SK-N-SH (cell line): Measurements from ENCODE around the gene RPS6KB2. TPM values are rescaled to one million over a fixed set of nuclear protein-coding genes. Genes with fewer than 3 reads are reported as not detected.

ENCODE experiments used
- CTCF ChIA-PET: fragments of 300-600, 350-600 bp; formaldehyde crosslinking; extraction: SDS; loops from one replicate; lab custom pipeline; 2021; lab: Yijun Ruan, JAX
- POLR2A ChIA-PET: fragments of 350-600 bp; sonication (Branson Sonifier 250); formaldehyde crosslinking; extraction: SDS; loops from one replicate; lab custom pipeline; 2020; ENCODE audit warnings: antibody characterized with exemption, inconsistent platforms; lab: Yijun Ruan, JAX
- DNase-seq: peaks from one replicate; pipeline ENCODE4 v3.0.0; 2012
- H2AFZ ChIP-seq: fragments of 200-600 bp; sonication (generic); 2 replicates; pipeline ENCODE4 v1.8.1; 2016; ENCODE audit warnings: antibody characterized with exemption, mild to moderate bottlenecking, low read depth
- H3F3A ChIP-seq: fragments of 200-600 bp; sonication (generic); replicated peaks from 2 replicates; pipeline ENCODE3; 2016; ENCODE audit warnings: antibody characterized with exemption, mild to moderate bottlenecking; ENCODE audit not compliant: insufficient read depth
- H3K27ac ChIP-seq, 2 experiments: fragments of 200-500 bp in 1 of 2; fragments of 200-600 bp in 1 of 2; sonication (Bioruptor generic) in 1 of 2; sonication (generic), shearing (Covaris generic) in 1 of 2; 2 replicates each; pipeline versions ENCODE4 v1.5.1 to v1.6.1; 2014 to 2016; ENCODE audit warnings: low read depth in 2 of 2, inconsistent platforms in 1 of 2, low read length in 1 of 2, mild to moderate bottlenecking in 1 of 2, mixed read lengths in 1 of 2
- H3K27me3 ChIP-seq: fragments of 200-600 bp; sonication (generic), shearing (Covaris generic); 2 replicates; pipeline ENCODE4 v1.6.1; 2016; ENCODE audit warnings: mixed run types; ENCODE audit not compliant: insufficient read depth
- H3K36me3 ChIP-seq, 2 experiments: fragments of 200-500 bp in 1 of 2; fragments of 200-600 bp in 1 of 2; sonication (Bioruptor generic) in 1 of 2; sonication (generic) in 1 of 2; replicated peaks in 1 of 2; 2 replicates each; pipeline versions ENCODE3 to v1.5.1; 2014 to 2016; ENCODE audit warnings: low read length in 1 of 2, mild to moderate bottlenecking in 1 of 2; ENCODE audit not compliant: insufficient read depth in 2 of 2, control insufficient read depth in 1 of 2
- H3K4me1 ChIP-seq, 2 experiments: fragments of 200-500 bp in 1 of 2; fragments of 200-600 bp in 1 of 2; sonication (Bioruptor generic) in 1 of 2; sonication (generic), shearing (Covaris generic) in 1 of 2; 2 replicates each; pipeline versions ENCODE4 v1.5.1 to v1.6.1; 2014 to 2016; ENCODE audit warnings: low read depth in 1 of 2, low read length in 1 of 2, mixed run types in 1 of 2; ENCODE audit not compliant: insufficient read depth in 2 of 2, control insufficient read depth in 1 of 2
- H3K4me2 ChIP-seq: fragments of 200-600 bp; sonication (generic), shearing (Covaris generic); 2 replicates; pipeline ENCODE4 v1.6.1; 2017; ENCODE audit warnings: mixed run types
- H3K4me3 ChIP-seq, 2 experiments: fragments of 200-500 bp in 1 of 2; fragments of 200-600 bp in 1 of 2; sonication (Bioruptor generic) in 1 of 2; sonication (generic), shearing (Covaris generic) in 1 of 2; 2 replicates each; pipeline versions ENCODE4 v1.5.1 to v1.8.1; 2014 to 2016; ENCODE audit warnings: low read depth in 2 of 2, inconsistent platforms in 1 of 2, low read length in 1 of 2, mild to moderate bottlenecking in 1 of 2, mixed read lengths in 1 of 2, moderate library complexity in 1 of 2
- H3K79me2 ChIP-seq: fragments of 200-600 bp; sonication (generic); 2 replicates; pipeline ENCODE4 v1.8.1; 2017; ENCODE audit warnings: mild to moderate bottlenecking; ENCODE audit not compliant: insufficient read depth
- H3K9ac ChIP-seq: fragments of 200-600 bp; sonication (generic); 2 replicates; pipeline ENCODE4 v1.6.1; 2017; ENCODE audit warnings: mixed run types
- H3K9me2 ChIP-seq: fragments of 200-600 bp; sonication (generic); 2 replicates; pipeline ENCODE4 v1.6.1; 2017; ENCODE audit warnings: mixed run types
- H3K9me3 ChIP-seq: fragments of 200-600 bp; sonication (generic); 2 replicates; pipeline ENCODE4 v1.6.1; 2017; ENCODE audit warnings: mixed run types, mild to moderate bottlenecking, moderate library complexity
- H4K20me1 ChIP-seq: fragments of 200-600 bp; sonication (generic); 2 replicates; pipeline ENCODE4 v1.6.1; 2017; ENCODE audit warnings: mild to moderate bottlenecking, mixed run types; ENCODE audit not compliant: insufficient read depth
- CTCF ChIP-seq: fragments of 200-600 bp; sonication (generic); IDR thresholded peaks from 2 replicates; pipeline ENCODE4 v1.6.1; 2017; ENCODE audit warnings: antibody characterized with exemption, mild to moderate bottlenecking, moderate library complexity
- EP300 ChIP-seq, 2 experiments: IDR thresholded peaks; 2 replicates each; pipeline versions ENCODE4 v1.4.0 to v1.6.1; 2012; ENCODE audit warnings: borderline replicate concordance in 1 of 2, low read depth in 1 of 2, low read length in 1 of 2
- FOXM1 ChIP-seq: IDR thresholded peaks from 2 replicates; pipeline ENCODE4 v1.4.0; 2012; ENCODE audit warnings: low read depth, mild to moderate bottlenecking
- JUND ChIP-seq: IDR thresholded peaks from 2 replicates; pipeline ENCODE4 v1.4.0; 2012
- MXI1 ChIP-seq: IDR thresholded peaks from 2 replicates; pipeline ENCODE4 v1.6.1; 2012; ENCODE audit warnings: mild to moderate bottlenecking, low read depth, low read length, improper control_type of control experiment
- PBX3 ChIP-seq: IDR thresholded peaks from 2 replicates; pipeline ENCODE4; 2012
- REST ChIP-seq: IDR thresholded peaks from 2 replicates; pipeline ENCODE4 v1.6.1; 2012; ENCODE audit warnings: mild to moderate bottlenecking, low read depth, low read length, moderate library complexity
- RXRA ChIP-seq: IDR thresholded peaks from 2 replicates; pipeline ENCODE4 v1.4.0; 2012; ENCODE audit warnings: low read depth, mild to moderate bottlenecking, borderline replicate concordance
- SMC3 ChIP-seq: IDR thresholded peaks from 2 replicates; pipeline ENCODE4 v1.6.1; 2012; ENCODE audit warnings: low read depth, low read length, improper control_type of control experiment
- WGBS: methylation state at CpG from one replicate; pipeline ENCODE4 v1.1.6; 2017; ENCODE audit warnings: low lambda C conversion rate; 5-methylcytosine and 5-hydroxymethylcytosine counted together
- polyA plus RNA-seq, 3 experiments: library from polyadenylated mRNA; depleted of rRNA; stranded (reverse); fragments of >200 nt; gene quantifications; 2 replicates each; pipeline ENCODE4 v1.2.3, GENCODE V29; 2012

RPS6KB2 gene
- polyA plus RNA-seq, 1 of the 3 experiments (the other 2 are of a cell fraction) = 52.0 TPM

GRCh38 chr11:67438158-67438902 lies 10.0 kb downstream of the RPS6KB2 start:
- peaks cover 0 to 45% of the 10 kb centered on the region in 2 experiments for H3K36me3 ChIP-seq
- no peaks in the 10 kb centered on the region for H3K9me2 ChIP-seq
- H3F3A ChIP-seq = no peaks in the 10 kb centered on the region
- H4K20me1 ChIP-seq = no peaks in the 10 kb centered on the region
- no peak for TF ChIP-seq CTCF
- no peak for TF ChIP-seq EP300 (IDR thresholded peaks at IDR 0.05; ENCODE audit: borderline replicate concordance in 1 of 2, low read depth in 1 of 2, low read length in 1 of 2)
- no peak for TF ChIP-seq SMC3
- no peak for TF ChIP-seq JUND
- TF ChIP-seq FOXM1 = no peak
- no peak for TF ChIP-seq RXRA
- no peak for TF ChIP-seq PBX3
- no peak for TF ChIP-seq MXI1
- TF ChIP-seq REST = no peak
- H3K9ac ChIP-seq = no peak overlapping the region
- H3K4me1 ChIP-seq = peaks cover 4 to 11% of the 10 kb centered on the region in 2 experiments; a peak in 2 of 4 replicates
- no peak overlapping the region for H3K4me3 ChIP-seq
- no peak overlapping the region for H2AFZ ChIP-seq
- whole genome bisulfite sequencing = 93% methylated on average over 22 of the region's 41 CpGs
- H3K79me2 ChIP-seq = peaks cover 12% of the 10 kb centered on the region; the same call in 1 of the 2 replicates
- H3K4me2 ChIP-seq = no peak overlapping the region
- H3K27ac ChIP-seq = no peak overlapping the region
- H3K27me3 ChIP-seq = no peaks in the 10 kb centered on the region
- no peak for DNase-seq
- POLR2A ChIA-PET = interaction anchor here (0.8 kb wide), 1 partner anchor 9 kb away, joined by 4 read pairs; the partner anchor contains the start of gene RPS6KB2
- CTCF ChIA-PET = interaction anchor here (1.0 kb wide), 1 partner anchor 12 kb away, joined by 3 read pairs; no protein-coding TSS in a partner anchor
- no peaks in the 10 kb centered on the region for H3K9me3 ChIP-seq
